HG03378 (cell line): Measurements from ENCODE around the gene RILP.

Experiments used
- ATAC-seq: cut with Tn5 transposase; IDR thresholded peaks from one replicate; pipeline ENCODE4 v1.9.1; 2021; ENCODE audit warnings: mild to moderate bottlenecking, moderate library complexity; ENCODE audit not compliant: unreplicated experiment

Gene RILP

DNA sequence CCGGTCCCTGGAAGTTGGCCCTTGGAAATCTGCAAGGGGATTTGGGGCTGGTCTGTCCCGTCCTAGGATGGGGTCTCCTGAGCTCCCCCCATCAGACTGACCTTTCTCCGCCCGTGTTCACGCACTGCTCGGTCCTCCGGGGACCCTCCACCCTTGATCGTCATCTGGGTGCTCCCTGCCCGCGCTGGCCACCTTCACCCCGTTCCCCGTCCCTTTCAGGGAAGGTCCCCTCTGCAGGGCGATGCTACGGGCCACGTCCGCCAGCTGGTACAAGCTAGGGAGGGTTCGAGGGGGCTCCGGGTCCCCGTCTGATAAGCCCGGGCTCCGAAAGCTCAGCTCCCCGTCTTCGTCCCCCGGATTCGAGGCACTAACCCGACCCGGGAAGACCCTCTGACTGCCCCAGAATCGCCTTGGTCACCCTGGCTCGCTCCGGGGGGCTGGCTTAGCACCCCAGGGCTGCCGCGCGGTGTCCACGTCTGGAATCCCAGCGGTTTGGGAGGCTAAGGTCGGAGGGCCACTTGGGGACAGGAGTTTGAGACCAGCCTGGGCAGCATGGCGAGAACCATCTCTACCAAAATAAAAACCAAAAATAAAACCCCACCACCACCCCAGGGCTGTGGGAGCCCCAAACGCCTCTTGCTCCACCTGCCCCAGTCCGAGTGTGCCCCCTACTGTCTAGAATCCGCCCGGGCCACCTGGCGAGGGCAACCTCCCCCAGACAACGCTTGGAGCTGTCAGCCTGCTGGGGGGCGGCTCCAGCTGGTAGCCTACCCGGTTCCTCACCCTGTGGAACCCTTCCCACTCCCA lies 20.0 kb downstream of the RILP start:
- ATAC-seq, result no peak

DNA sequence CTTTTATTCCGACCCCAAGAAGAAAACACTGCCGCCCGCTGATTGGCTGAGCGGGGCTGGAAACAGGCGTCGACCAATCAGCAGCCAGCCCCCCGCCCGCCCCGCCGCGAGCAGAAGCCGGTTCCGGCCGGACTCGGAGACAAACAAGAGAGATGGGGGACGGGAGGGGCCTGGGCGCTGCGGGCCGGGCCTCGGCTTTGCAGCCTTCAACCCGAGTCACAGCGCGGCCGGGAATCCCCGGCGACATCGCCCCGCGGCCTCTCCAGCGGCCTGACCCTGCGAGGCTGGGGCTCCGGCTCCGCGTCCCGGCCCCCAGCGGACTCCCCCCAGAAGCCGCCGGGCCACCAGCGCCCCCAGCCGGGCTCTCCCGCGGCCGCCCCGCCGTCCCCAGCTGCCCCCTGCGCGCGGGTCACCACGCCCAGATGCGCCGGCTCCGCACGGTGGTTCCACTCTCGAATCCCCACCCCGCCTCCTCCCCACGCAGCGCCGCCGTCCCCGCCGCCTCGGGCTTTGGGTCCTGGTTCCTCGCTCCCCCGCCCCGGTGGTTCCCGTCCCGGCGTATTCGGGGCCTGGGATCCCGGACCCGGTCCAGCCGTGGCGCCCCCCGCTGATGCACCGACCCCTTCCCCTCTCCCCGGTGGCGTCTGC lies 20.7 kb downstream of the RILP start:
- ATAC-seq, result peak; percentile 35

DNA sequence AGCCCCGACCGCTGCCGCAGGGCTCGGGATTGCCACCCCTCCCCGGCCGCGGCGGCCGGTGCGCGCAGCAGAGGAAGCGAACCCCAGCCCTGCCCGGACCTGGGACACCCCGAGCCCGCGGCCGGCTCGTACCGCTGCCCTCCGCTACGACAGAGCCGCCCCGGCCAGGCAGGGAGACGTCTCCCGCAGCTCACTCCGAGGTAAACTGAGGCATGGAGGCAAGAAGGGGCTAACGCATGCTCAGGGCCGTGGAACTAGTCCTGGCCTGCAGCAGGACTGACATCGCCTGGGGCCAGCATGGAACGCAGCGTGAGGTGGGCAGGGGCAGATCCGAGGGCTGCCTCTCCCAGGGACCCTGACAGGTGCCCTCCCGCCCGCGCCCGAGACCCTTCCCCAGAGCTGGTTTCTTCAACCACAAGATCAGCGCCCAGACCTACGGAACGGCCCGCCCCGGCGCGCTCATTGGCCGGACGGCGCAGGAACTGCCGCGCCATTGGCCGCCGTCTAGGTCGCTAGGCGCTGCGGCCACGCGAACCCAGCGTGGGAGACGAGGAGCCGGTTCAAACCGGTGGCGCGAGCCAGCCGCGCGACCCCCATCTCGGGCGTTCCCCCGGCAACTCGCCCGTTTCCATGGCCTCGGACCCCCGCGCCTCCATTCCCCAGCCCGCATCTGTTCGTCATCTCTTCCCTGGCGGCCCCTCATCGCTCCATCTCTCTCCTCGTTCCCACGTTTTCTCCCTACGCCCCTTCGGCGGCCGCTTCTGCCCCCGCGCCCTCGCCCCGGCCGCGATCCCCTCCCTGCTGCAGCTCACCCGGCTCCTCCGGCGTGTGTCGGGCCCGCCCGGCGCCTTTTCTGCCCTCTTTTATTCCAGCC lies 21.4 kb downstream of the RILP start, which contains the start of gene SLC43A2:
SLC43A2 (minus strand) TSS at position 853 of the 874 bp plus-strand sequence. CDS start 960 bp downstream, outside the sequence.
- peak; percentile 38 for ATAC-seq

DNA sequence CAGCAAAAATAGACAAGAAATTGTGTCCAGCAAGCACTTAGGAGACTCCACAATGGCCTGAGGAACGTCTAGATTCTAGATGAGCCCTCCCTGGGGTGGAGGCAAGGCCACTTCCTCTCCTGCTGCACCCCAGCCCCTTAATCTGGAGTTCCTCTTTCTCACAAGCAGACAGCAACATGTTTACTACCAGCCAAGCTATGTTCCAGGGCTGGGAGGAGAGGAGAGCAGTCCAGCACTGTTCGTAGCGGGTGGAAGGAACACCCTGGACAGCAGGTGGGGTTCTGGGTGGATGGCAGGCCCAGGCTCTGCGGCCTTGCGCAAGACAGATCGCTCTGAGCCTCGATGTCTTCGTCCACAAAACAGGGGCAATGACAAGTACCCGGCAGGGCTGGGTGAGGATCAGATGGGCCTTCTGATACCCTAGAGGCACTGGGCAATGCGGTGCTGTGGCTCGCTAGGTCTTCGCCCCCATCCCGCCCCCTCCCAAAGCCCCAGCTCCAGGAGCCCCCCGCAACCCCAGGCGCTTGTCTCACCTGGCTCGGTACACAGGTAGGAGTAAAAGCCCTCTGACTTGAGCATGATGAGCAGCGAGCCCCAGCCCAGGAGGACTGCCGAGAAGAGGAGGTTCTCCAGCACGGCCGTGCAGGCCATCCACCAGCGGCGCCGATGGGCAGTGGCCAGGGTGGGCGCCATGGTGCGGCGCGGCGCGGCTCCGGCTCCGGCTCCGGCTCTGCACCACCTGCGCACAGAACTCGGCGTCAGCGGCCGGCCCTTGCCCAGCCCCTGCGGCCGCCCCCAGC lies 22.3 kb downstream of the RILP start:
- no peak for ATAC-seq

DNA sequence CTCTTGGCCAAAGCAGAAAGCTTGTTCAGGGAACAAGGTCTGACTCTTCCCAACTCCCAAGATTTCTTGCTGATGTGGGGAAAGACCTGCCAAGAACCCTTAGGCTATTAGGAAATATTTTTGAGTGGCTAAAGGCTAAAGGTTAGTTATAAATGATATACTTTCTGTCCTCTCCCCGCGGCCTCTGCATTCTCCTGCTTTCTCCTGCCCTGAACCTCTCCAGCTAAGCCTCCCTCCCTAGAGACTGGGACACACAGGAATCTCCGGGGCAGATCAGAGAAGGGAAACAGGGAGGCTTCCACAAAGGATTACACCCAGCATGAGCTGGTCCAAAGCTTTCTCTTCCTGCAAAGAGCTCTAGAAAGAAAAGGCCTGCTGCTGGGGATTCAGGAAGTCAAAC lies 23.3 kb downstream of the RILP start:
- no peak for ATAC-seq

DNA sequence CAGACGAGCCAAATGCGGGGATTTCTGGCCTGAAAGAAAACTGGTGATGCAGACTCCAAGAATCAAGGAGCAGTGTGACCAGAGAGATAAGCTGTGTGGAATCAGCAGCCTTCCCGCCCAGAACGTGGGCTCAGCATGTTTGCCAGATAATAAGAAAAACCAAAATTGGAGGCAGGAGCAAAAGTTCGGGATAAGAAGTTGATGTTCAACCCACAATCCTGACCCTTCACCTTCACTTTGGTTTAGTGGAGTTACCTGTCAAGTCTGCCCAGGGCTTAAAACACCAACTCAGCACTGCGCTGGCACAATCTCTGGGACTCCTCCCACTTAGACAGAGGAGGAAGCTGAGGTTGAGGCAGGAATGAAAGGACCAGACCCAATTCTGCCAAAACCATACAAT lies 24.1 kb downstream of the RILP start:
- ATAC-seq, result no peak

DNA sequence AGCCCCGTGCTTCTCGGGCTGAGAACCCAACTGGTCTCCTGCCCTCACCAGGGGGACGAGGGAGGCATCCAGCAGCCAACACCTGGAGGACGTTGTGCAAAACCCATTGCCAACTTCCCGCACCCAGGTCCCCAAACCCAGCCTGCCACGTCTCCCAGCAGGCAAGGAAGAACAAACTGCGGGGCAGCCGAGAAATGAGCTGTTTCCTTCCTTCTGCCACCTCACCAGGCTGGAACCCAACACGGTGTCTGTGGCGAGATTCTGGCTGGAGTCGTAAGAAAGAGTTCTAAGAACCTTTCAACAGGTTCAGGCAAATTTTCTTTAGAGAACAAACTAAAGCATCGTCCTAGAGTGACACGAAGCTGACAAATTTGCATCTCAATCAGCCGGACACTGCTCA lies 24.6 kb downstream of the RILP start:
- ATAC-seq, result no peak

DNA sequence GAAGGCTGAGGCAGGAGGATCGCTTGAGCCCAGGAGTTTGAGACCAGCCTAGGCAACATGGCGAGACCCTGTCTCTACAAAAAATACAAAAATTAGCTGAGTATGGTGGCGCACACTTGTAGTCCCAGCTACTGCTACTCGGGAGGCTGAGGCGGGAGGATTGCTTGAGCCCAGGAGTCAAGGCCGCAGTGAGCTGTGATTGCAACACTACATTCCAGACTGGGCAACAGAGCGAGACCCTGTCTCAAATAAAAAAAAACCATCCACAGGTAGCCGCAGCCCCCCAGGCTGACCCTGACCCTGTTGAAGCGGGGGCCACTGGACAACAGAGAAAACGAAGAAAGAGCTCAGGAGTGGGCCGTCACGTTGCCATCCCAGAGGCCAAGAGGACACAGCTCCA lies 25.0 kb downstream of the RILP start:
- ATAC-seq, result no peak

DNA sequence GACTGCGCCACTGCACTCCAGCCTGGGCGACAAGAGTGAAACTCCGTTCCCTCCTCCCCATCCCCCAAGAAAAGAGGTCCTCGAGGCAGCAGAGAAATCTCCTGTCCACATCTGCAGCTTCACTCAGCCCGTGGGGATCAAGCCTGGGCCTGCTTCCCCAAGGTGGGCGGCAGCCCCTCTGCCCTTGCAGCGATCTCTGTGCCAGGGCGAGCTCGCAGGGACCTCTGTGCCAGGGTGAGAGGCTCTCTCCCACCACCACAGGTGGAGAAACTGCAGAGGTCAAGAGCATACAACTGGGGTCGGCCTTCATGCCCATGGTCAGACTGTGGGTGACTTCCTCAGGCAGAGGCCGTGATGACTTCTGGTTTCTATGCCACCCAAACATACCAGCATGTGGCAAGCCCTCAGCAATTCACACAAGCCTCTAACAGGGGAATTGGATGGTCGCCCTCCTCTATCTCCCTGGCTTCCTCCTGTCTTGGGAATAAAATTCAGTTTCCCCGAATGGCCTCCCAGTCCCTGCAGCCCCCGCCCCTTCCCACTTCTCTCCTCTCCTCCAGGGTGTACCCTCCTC lies 26.5 kb downstream of the RILP start:
- no peak for ATAC-seq

DNA sequence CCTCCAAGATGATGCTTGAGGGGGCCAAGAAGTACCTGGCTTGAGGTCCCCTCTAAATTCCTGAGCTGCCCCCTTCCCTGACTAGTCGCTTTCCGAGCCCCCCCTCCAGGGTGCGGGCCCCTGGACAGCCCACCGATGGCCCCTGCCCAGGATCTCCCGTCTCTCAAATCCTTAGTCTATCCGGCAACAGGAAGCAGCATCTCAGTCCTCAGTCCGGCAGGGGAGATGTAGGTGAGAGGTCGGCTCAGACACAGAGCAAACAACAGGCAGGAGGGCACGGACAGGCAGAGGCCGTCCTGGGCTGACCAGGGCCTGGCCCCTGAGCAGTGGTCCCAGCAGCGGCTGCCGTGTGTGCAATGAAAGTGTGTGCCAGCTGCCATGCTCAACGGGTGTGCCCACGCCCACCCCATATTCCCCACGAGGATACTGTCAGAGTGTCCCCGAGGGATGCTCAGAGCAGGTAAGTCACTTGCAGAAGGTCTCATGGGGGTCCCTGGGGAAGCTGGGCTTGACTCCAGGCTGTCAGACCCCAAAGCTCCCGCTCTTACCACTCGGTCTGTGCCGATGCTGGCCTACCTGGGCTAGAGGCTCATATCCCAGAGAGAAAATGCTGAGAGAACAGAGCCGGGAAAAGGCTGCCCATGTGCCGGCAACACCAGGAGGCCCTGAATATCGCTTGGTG lies 28.3 kb downstream of the RILP start:
- ATAC-seq, result no peak

DNA sequence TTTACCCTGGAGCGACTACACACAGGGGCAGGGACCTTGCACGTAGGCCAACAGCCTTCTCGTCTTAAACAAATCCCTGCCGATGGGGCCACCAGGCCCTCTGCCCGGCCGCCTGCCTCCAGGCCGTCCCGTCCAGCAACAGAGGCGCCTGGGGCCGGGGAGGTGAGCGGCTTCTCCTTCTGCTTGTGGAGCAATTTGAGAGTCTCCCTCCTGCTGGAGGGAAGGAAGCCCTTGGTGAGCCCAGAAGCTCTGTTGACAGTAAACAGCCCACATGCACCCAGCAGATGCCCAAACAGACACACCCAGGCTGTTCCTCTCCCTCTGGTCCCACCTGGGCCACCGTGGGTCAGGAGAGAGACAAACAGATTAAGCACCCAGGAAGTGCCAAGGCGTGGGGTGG lies 29.2 kb downstream of the RILP start:
- no peak for ATAC-seq

DNA sequence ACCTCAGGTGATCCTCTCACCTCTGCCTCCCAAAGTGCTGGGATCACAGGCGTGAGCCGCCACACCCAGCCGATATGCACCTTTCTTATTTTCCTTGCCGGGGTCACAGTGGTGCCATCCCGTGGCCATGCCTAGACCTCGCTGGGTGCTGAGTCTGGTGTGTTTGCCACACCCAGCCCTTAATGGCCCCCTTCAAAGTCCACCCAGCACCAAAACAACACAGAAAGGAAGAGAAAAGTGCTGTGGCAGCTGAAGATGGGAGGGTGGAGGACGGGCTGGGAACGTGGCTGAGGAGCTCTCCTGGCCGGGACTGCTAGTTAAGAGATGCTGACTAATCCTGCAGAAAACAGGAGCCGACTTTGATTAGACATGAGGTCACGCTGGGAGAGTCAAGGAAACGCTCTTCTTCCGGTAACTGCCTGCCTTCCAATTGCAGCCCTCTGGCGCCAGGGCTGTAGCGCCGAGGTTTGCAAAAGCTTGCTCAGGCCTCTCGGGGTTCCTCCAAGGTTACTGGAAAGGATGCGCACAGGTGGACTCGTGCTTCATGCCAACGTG lies 32.0 kb downstream of the RILP start:
- ATAC-seq, result no peak

DNA sequence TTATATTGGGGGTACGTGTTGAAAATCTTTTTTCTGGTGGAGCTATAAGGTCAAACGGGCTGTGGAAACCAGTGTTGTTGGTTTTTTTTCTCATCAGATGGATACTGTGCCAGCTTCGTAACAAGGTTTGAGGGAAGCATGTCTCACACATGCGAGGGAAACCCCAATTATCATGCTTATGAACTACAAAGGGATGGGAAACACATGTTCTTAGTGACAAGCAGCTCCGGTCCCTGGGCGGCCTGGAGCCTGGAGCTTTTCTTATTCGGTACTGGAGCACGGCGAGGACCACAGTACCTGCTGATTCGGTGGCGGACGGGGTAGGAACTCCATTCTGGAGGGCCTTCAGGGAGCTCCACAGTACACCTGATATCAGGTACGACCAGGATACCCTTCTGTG lies 33.6 kb downstream of the RILP start:
- no peak for ATAC-seq

DNA sequence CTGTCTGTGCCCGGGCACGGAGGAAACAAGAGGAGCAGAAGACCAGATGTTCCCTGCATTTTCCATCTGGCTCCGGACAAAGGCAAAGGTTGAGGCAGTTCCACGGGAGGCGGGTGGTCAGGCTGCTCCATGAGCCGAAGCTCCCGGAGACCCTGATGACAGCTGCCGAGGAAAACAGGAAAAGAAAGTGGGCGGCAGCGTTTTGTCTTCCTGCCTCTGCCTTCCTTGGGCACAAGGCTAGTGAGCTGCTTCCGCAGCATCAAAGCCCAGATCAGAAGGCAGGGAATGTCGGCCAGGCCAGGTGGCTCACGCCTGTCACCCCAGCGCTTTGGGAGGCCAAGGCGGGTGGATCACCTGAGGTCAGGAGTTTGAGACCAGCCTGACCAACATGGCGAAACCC lies 37.3 kb downstream of the RILP start:
- no peak for ATAC-seq

DNA sequence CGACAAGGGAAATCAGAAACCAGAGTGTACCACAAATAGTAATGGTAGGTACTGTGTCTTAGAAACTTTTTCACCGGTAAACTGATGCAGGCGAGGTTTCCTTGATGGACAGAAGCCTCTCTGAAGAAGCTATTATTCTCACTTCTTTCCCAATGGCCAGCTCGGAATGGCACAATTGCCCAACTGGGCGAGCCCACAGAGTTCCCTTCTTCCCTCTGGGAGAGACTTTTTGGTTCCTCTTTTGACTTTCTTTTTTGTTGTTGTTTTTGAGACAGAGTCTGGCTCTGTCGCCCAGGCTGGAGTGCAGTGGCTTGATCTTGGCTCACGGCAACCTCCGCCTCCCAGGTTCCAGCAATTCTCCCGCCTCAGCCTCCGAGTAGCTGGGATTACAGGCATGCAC lies 38.0 kb downstream of the RILP start:
- no peak for ATAC-seq

DNA sequence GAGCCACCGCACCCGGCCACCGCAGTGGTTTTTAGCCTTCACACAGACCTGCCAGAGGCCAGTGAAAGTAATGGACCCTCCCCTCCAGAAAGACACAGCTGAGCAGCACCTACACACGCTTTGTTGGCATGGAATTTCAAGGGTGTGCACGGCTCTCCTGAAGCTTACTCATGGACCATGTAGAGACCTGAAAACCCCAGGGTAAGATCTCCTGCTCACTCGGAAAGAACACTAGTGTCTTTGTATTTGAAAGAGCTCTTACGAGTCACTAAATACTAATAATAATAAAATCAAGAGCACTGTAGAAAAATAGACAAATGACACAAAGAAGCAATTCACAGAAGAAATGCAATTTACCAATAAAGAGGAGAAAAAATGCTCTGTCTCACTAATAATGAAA lies 41.0 kb downstream of the RILP start:
- ATAC-seq, result no peak

DNA sequence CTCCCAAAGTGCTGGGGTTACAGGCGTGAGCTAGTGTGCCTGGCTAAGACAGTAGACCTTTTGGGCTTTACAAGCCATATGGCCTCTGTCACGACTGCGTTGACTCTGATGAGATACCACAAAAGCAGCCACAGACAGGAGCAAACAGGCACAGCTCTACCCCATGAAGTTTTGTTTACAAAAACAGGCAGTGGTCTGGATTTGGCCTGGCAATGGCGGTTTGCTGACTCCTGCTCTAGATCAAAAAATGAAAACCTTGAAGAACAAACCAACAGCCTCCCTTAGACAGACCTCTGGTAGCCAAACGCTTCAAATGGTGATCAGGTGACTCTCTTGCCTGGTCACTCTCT lies 41.7 kb downstream of the RILP start:
- no peak for ATAC-seq

DNA sequence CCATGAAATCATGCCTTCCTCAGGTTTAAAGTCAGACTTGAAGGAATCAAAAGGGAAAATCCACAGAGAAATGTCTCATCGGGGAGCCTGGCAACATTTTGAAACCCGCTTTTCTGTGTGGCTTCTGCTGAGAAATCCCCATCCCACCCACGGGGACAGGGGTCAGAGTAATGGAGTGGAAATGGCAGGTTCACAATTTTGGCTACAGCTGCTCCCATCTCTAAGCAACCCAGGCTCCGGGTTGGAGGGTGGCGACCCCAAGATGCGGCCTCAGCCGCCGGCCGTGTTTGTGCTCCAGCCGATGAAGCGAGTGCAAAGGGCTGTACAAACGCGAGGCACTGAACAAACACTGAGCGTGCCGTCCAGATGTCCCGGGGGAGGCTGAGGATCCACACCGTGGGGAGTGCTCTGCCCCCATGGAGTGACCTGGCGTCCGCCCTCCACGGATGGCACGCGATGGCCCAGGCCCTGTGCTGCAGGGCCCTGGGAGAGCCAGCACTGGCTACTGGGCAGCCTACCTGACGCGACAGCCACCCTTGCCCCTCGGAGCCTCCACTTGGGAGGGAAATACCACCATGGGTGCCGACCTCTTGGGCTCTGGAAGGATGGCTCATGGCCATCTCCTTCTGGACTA lies 43.2 kb downstream of the RILP start:
- ATAC-seq, result no peak

DNA sequence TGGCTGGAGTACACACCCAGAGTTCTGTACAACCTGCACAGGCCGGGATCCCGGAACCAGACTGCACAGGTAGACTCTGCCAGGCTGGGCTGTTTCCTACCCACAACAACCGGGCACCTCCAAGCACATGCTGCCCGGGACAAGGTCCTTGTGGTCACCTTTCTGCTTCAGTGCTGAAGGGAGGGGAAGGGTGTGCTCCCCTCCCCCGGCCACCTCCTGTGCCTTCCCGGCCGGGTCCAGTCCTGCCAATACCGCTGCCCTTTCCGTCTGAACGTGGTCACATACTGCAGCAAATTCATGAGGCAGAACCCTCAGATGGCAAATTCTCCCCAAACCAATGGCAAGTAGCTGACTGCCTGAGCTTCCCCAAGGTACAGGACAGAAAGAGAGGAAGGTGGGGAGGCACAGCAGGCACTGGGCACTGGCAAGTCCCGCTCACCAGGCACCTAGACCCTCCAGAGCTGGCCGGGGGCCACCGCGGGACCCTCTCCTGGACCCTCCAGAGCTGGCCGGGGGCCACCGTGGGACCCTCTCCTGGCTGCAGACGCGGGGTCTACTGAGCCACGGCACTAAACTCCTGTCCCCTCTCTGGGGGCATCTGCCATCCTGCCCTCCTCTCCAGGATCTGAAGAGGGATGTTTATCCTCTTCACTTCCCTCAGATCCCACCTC lies 43.9 kb downstream of the RILP start:
- ATAC-seq, result no peak
